ENCODE results near the gene ZBTB7C.

Gene ZBTB7C

DNA sequence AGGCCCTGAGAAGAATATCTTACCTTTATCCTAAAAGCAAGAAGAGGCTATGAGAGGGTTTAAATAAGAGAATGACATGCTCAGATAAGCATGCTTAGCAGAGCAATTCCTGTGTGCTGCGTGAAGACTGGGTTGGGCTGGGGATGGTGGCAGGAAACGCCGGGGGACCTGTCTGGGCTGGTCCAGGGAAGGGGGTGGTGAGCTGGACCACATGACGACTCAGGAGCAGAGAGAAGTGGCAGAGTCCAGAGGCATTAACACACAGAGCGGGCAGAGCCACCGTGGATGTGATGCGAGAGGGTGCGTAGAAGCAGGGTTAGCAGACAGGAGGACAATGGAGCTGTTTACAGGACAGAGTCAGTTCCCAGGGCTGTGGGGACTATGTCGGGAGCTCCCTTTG is 84.5 kb downstream of the ZBTB7C start:
- ATAC-seq (no peak), DNase-seq (no peak)

GRCh38 chr18:48323151-48323550 is 86.0 kb downstream of the ZBTB7C start:
- DNase-seq (no peak), ATAC-seq (no peak)

GRCh38 chr18:48321536-48321935 is 87.6 kb downstream of the ZBTB7C start:
- DNase-seq (no peak), ATAC-seq (no peak)

DNA sequence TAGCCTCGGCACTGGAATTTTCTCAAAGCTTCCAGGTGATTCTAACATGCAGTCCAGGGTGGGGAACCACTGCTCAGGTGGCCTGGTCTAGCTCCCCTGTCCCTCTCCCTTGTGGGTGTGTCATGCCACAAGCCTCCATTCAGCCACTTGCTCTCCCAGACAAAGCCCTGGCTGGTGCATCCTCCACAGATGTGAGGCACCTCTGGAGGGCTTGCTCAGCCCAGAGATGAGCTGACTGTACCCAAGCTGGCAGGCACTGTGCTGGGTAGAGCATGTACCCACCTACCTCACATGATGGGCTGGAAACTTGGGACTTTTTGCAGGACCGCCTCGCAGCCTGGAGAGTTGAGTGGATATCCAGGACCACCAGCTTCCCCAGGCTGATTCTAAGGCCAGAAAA is 88.1 kb downstream of the ZBTB7C start:
- ATAC-seq = no peak

DNA sequence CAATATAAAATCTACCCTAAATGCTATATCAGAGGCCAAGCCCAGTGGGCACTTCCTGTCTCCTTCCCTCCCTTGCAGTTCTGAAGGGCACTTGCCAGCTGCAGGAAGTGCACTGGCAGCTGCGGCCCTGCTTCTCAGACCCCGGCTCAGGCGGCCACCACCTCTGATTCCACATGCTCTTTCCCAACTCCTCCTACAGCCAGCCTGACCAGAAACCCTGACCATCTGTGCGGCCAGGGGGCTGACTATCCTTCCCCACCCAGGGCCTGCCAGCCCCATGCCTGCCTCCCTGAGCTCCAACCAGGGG is 88.6 kb downstream of the ZBTB7C start:
- no peak for ATAC-seq

More for the DNA sequence above, 88.1 kb downstream of the ZBTB7C start:
- no peak for DNase-seq

GRCh38 chr18:48319801-48320638 is 89.2 kb downstream of the ZBTB7C start:
- no peak for ATAC-seq
- no peak for DNase-seq

More for the DNA sequence above, 88.6 kb downstream of the ZBTB7C start:
- DNase-seq = no peak

- no peak for DNase-seq
- no peak for ATAC-seq
These were observed 90.7 kb downstream of the ZBTB7C start for GRCh38 chr18:48318436-48318835.

DNA sequence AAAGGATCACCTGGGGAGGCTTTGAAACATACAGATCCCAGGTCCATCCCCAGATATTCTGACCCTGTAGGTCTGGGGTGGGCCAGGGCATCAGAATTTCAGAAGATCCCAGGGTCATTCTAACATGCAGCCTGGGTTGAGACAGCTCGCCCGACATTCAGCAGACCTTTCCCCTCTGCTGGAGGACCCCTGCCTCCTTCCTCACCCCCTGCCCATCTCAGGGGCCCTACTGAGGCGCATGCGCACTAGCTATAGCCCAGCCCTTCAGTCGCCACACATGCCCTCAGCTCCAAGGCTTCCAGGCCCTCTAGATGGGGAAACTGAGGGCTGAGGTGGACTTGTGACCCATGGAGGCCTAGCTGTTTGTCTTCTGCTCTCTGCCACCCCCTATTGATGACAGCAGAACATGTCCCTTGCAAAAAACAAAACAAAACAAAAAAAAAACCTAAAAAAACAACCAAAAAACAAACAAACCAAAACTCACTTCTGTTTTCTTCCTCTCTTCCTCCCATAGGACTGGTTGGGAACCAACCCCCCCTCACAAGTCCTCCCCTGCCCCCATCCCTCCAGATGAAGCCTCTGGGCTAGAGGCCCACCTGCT is 91.3 kb downstream of the ZBTB7C start:
- DNase-seq = no peak
- ATAC-seq = no peak

- DNase-seq = no peak
- no peak for ATAC-seq
These were observed 93.0 kb downstream of the ZBTB7C start for GRCh38 chr18:48316177-48316576.

DNA sequence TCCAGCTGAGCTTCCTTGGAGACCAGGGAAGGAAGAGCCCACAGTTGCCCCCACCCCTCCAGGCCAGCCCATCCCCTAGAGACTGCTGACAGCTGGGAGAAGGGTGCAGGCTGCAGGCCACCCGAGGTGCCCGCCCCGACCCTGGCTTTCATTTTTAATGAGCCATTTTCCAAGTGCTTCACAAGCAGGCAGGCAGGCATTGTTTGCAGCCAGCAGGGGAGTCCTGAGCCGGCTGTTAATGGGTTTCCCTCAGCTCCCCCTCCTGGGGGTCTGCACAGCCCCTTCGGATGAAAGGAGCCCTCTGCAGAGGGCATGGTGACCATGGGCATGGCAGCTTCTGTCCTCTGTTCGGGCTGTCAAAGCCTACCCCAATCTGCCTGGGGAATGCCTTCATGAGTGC is 94.5 kb downstream of the ZBTB7C start:
- no peak for ATAC-seq
- no peak for DNase-seq

DNA sequence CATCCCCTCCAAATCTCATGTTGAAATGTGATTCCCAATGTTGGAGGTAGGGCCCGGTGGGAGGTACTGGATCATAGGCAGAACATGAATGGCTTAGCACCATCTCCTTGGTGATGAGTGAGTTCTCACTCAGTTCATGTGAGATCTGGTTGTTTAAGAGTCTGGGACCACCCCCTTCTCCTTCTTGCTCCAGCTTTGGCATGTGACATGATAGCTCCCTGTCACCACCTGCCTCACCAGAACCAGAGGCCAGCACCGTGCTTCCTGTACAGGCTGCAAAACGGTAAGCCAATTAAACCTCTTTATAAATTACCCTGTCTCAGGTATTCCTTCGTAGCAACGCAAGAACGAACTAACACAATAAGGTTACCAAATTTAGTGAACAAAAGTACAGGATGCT is 95.4 kb downstream of the ZBTB7C start:
- no peak for DNase-seq

GRCh38 chr18:48312066-48312465 is 97.1 kb downstream of the ZBTB7C start:
- ATAC-seq = no peak
- DNase-seq = no peak

More for the DNA sequence above, 95.4 kb downstream of the ZBTB7C start:
- no peak for ATAC-seq

GRCh38 chr18:48310999-48311398 is 98.2 kb downstream of the ZBTB7C start:
- no peak for DNase-seq
- no peak for ATAC-seq

DNA sequence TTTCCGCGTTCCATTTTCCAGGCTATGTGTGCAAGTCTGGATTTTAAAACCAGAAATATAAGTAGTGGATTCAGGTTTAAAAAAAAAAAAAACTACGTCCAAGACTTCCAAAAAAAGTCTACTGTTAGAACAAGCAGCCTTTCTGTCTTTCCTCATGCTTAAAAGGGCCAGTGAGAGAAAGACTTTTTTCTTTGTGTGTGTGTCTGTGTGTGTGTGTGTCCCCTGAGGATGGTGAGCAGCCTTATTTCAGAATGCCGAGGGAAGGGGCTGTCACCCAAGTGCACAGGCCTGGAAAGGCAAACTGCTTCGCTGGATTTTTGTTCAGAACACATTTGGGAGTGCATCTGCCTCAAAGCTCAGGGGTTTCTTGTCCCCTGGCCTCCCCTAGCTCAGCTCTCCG is 98.8 kb downstream of the ZBTB7C start:
- no peak for ATAC-seq
- no peak for DNase-seq

DNA sequence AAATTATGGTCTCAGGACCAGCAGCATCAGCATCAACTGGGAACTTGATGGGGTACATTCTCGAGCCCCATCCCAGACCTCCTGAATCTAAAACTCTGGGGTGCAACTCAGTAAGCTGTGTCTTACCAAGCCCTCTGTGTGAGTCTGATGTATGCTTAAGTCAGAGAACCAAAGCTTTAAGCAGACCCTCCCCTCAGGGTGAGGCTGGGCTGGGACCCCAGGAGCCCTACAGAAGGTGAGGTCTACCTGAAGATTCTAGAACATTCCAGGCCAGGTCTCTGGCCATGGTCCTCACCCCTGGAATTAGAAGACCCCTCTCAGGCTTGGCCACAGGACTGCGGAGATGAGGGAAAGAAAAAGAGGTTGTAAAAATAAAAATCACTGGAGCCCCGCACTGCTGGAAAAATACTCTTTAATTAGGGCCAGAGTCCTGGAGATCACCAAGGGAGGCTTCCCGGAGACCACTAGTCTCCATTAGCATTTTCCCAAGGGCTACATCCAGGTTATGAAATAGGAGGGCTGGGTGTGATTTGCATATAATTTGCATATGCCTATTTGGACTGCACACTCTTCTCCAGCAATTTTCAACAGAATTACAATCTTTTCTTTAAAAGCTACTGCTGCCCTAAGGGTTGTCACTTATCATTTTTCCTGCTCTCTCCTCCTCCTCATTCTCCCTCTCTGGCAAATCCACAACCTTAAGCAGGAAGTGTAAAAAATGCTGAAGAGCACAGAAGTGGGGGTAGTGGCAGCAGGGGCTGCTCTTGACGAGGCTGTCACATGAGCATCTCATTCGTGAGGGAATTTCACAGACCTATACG is 100.2 kb downstream of the ZBTB7C start:
- ATAC-seq = no peak

GRCh38 chr18:48308027-48308635 is 101.1 kb downstream of the ZBTB7C start:
- no peak for ATAC-seq
- DNase-seq = no peak

More for the DNA sequence above, 100.2 kb downstream of the ZBTB7C start:
- no peak for DNase-seq

GRCh38 chr18:48306838-48307237 is 102.3 kb downstream of the ZBTB7C start:
- DNase-seq (no peak), ATAC-seq (no peak)

DNA sequence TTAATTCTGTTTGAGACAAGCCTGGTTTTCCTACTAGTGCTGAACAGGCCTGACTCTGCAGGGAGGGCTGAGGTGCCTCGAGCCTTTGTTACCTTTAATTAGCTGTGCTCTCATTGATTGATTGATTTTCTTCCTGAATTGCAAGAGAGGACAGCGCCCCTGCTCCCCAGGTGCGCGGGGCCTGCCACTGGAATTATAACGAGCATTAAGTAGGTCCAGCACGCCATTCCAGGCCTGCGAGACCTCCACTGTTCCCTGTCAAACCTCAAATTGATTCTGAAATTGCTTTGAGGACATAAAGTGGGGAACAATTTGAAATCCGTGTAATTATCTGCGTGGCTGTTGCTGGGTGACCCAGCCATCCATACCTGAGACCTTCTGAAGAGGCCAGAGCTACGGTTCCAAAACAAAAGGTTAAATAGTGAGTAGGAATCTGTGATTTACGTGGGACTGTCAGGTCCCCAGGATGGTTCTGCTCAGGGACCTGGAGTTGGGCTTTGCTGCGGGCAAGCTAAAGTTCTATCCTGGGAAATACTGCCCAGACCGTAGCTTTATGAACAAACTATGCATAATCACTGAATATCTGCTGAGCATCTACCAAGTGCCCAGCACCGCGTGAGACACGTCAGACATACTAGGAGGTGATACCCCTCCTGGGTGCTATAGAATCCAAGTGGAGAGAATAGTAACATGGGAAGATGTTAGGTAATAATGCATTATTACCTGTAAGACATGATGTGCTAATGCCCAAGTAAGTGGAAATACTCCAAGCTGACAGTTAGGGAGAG is 104.1 kb downstream of the ZBTB7C start:
- ATAC-seq (no peak), DNase-seq (no peak)

- ATAC-seq (no peak), DNase-seq (no peak)
These were observed 105.3 kb downstream of the ZBTB7C start for GRCh38 chr18:48303883-48304282.

DNA sequence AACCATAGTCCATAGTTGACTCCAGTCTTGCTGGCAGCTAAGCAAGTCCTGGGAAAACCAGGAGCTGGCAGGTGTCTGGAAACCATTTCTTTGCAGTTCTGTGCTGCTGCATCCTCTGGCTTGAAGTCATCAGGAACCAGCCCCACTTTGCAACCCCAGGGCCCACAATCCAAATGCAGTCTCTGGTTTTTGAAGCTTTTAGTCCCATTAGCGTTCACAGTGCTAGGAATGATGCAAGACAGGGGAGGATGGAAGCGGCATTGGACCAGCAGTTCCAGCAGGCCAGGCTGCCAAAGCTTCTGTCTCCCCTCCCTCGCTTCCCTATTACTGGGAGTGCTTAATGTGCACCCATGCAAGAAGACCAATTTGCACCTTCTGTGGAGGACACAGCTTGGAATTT is 106.4 kb downstream of the ZBTB7C start:
- ATAC-seq (no peak), DNase-seq (no peak)

GRCh38 chr18:48300463-48300961 is 108.7 kb downstream of the ZBTB7C start:
- ATAC-seq = no peak
- DNase-seq = no peak

DNA sequence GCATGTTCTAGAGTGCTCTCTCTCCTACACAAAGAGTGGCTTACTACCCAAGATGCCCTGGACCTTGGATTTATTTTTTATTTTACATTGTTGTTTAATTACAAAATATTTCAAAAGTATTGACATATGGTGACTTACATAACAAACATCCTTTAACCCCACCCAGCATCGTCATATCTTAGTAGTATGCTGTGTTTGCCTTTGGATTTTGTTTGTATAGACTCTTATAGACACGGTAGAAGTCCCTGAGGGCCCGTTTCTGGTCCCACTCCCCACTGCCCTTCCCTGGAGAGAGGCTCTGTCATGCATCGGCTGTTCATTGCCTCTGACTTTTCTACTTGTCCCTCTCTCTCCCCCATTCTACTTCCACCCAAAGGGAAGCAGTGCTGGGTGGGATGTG is 112.0 kb downstream of the ZBTB7C start:
- DNase-seq (no peak), ATAC-seq (no peak)

Data from stimulated activated naive CD8-positive, alpha-beta T cell treated with anti-CD3 and anti-CD28 coated beads, Interleukin-15, Interleukin-2, amounts not matched to agents 100 U/mL and 50 U/mL, for 24 hours (primary cell).